ENCODE results near the gene SLCO1B1. TPM values are rescaled to one million over a fixed set of nuclear protein-coding genes. Genes with fewer than 3 reads are reported as not detected.

SLCO1B1 gene
- total RNA-seq, 1 experiment from 2014 or later: not detected

GRCh38 chr12:21169878-21170472, 39.0 kb downstream of the SLCO1B1 start:
- H2AFZ ChIP-seq (ENCODE audit: low read length): no peak overlapping the region
- intact Hi-C loops (cut with micrococcal nuclease): loop anchor here (1.0 to 10.0 kb wide), 4 partner anchors 105 to 524 kb away; no protein-coding TSS in a partner anchor
- ChIA-PET CTCF (no interaction called here), POLR2A (ENCODE audit: unreplicated experiment) (no interaction called here)
- H3K9me2 ChIP-seq (replicated peaks; ENCODE audit: low read length): no peaks in the 10 kb centered on the region
- H3K36me3 ChIP-seq (ENCODE audit: low read depth, low read length): no peaks in the 10 kb centered on the region; the same call in 1 of the 2 replicates
- no peaks in the 10 kb centered on the region for H3K9me3 ChIP-seq (ENCODE audit: low read length)
- no peaks in the 10 kb centered on the region for H3K79me2 ChIP-seq (ENCODE audit: low read length)
- BruUV-seq (replicated peaks): no TSS peak
- no peak overlapping the region for H3K27ac ChIP-seq (ENCODE audit: low read length)
- no peaks in the 10 kb centered on the region for H3K27me3 ChIP-seq (ENCODE audit: low read length)
- no peak for TF ChIP-seq EZH2 (IDR thresholded peaks at IDR 0.05; ENCODE audit: low read length, unreplicated experiment)
- peak; percentile 85 for TF ChIP-seq CTCF (conservative IDR thresholded peaks at IDR 0.05; ENCODE audit: low read depth, low read length)
- H3K4me1 ChIP-seq (ENCODE audit: insufficient read depth, low read length): no peaks in the 10 kb centered on the region
- H3K4me3 ChIP-seq (ENCODE audit: low read length): no peak overlapping the region
- no peak overlapping the region for H3K9ac ChIP-seq (ENCODE audit: low read length)
- no peaks in the 10 kb centered on the region for H4K20me1 ChIP-seq (ENCODE audit: low read length)
- H3F3A ChIP-seq (ENCODE audit: low read length, unreplicated experiment): no peaks in the 10 kb centered on the region
- DNase-seq (peak; percentile 54), ATAC-seq (no peak)
- H3K4me2 ChIP-seq (ENCODE audit: low read length): no peak overlapping the region

GRCh38 chr12:21172079-21172478, 41.1 kb downstream of the SLCO1B1 start:
- no peak overlapping the region for H3K4me2 ChIP-seq (ENCODE audit: low read length)
- H3F3A ChIP-seq (ENCODE audit: low read length, unreplicated experiment): no peaks in the 10 kb centered on the region
- no peaks in the 10 kb centered on the region for H3K79me2 ChIP-seq (ENCODE audit: low read length)
- H3K36me3 ChIP-seq (ENCODE audit: low read depth, low read length): no peaks in the 10 kb centered on the region; the same call in 1 of the 2 replicates
- DNase-seq (no peak), ATAC-seq (no peak)
- H3K27ac ChIP-seq (ENCODE audit: low read length): no peak overlapping the region
- H3K9ac ChIP-seq (ENCODE audit: low read length): no peak overlapping the region
- CTCF ChIA-PET: no interaction called here
- POLR2A ChIA-PET (ENCODE audit: unreplicated experiment): no interaction called here
- H2AFZ ChIP-seq (ENCODE audit: low read length): no peak overlapping the region
- no peak overlapping the region for H3K4me3 ChIP-seq (ENCODE audit: low read length)
- H3K4me1 ChIP-seq (ENCODE audit: insufficient read depth, low read length): no peaks in the 10 kb centered on the region
- H3K9me3 ChIP-seq (ENCODE audit: low read length): no peaks in the 10 kb centered on the region
- H4K20me1 ChIP-seq (ENCODE audit: low read length): no peaks in the 10 kb centered on the region
- intact Hi-C loops (cut with micrococcal nuclease): loop anchor here (10.0 kb wide), 1 partner anchor 437 kb away; no protein-coding TSS in a partner anchor
- no TSS peak for BruUV-seq (replicated peaks)
- H3K27me3 ChIP-seq (ENCODE audit: low read length): no peaks in the 10 kb centered on the region
- no peaks in the 10 kb centered on the region for H3K9me2 ChIP-seq (replicated peaks; ENCODE audit: low read length)
- TF ChIP-seq EZH2 (IDR thresholded peaks at IDR 0.05; ENCODE audit: low read length, unreplicated experiment) (no peak), EZH2phosphoT487 (IDR thresholded peaks at IDR 0.05; ENCODE audit: borderline replicate concordance, low read length) (no peak)

- Histone ChIP-seq H3K9ac (ENCODE audit: low read length) (no peak overlapping the region), H3K4me2 (ENCODE audit: low read length) (no peak overlapping the region), H3K36me3 (ENCODE audit: low read depth, low read length) (no peaks in the 10 kb centered on the region), H3K4me3 (ENCODE audit: low read length) (no peak overlapping the region), H3F3A (ENCODE audit: low read length, unreplicated experiment) (no peaks in the 10 kb centered on the region), H3K9me2 (replicated peaks; ENCODE audit: low read length) (no peaks in the 10 kb centered on the region), H2AFZ (ENCODE audit: low read length) (no peak overlapping the region), H4K20me1 (ENCODE audit: low read length) (no peaks in the 10 kb centered on the region), H3K27ac (ENCODE audit: low read length) (no peak overlapping the region), H3K27me3 (ENCODE audit: low read length) (peaks cover 9% of the 10 kb centered on the region; the same call in 1 of the 2 replicates), H3K9me3 (ENCODE audit: low read length) (no peaks in the 10 kb centered on the region), H3K79me2 (ENCODE audit: low read length) (no peaks in the 10 kb centered on the region), H3K4me1 (ENCODE audit: insufficient read depth, low read length) (no peaks in the 10 kb centered on the region)
- peak; percentile 29 for DNase-seq
- no peak for TF ChIP-seq EZH2 (IDR thresholded peaks at IDR 0.05; ENCODE audit: low read length, unreplicated experiment)
- no peak for TF ChIP-seq EZH2phosphoT487 (IDR thresholded peaks at IDR 0.05; ENCODE audit: borderline replicate concordance, low read length)
- TF ChIP-seq CTCF (conservative IDR thresholded peaks at IDR 0.05; ENCODE audit: low read depth, low read length): no peak
- CTCF ChIA-PET: interaction anchor here (0.6 kb wide), 1 partner anchor 180 kb away, joined by 3 read pairs; no protein-coding TSS in a partner anchor
- POLR2A ChIA-PET (ENCODE audit: unreplicated experiment): interaction anchor here (0.6 kb wide), 1 partner anchor 432 kb away, joined by 4 read pairs; no protein-coding TSS in a partner anchor
- BruUV-seq (replicated peaks): no TSS peak
- intact Hi-C loops (cut with micrococcal nuclease): no loop called here
- no peak for ATAC-seq
These were observed 52.8 kb downstream of the SLCO1B1 start for GRCh38 chr12:21183721-21184275.

All from PC-3 (cell line).